Testis (tissue), 3 donors: ENCODE results near the gene CBX7. TPM values are rescaled to one million over a fixed set of nuclear protein-coding genes. Genes with fewer than 3 reads are reported as not detected.

ENCODE experiments used
- DNase-seq: peaks from one replicate; pipeline ENCODE4 v3.0.0-alpha.2; 2019
- H3K27ac ChIP-seq, 2 donors: fragments of 200-600 bp; sonication (generic); one replicate each; pipeline ENCODE4 v1.5.1; 2019
- H3K27me3 ChIP-seq: fragments of 200-600 bp; sonication (generic); one replicate; pipeline ENCODE4 v1.5.1; 2019
- H3K36me3 ChIP-seq: fragments of 200-600 bp; sonication (generic); one replicate; pipeline ENCODE4 v1.5.1; 2017; ENCODE audit warnings: low read depth; ENCODE audit errors: missing control alignments
- H3K4me1 ChIP-seq: fragments of 200-600 bp; sonication (generic); one replicate; pipeline ENCODE4 v1.5.1; 2019
- H3K4me3 ChIP-seq, 2 donors: fragments of 200-600 bp; sonication (generic); one replicate each; pipeline ENCODE4 v1.5.1; 2017 to 2019
- H3K9me3 ChIP-seq: fragments of 200-600 bp; sonication (generic); one replicate; pipeline ENCODE4 v1.5.1; 2017
- POLR2A ChIP-seq: fragments of 450-650 bp; IDR thresholded peaks from one replicate; pipeline ENCODE4 v1.6.1; 2017; ENCODE audit warnings: antibody characterized with exemption, mild to moderate bottlenecking, moderate library complexity
- WGBS, 2 donors: methylation state at CpG; one replicate each; pipeline ENCODE4 v1.1.5; 2018; 5-methylcytosine and 5-hydroxymethylcytosine counted together
- intact Hi-C: fragments of 100-400 bp; cut with DNase I; formaldehyde crosslinking; loops from one replicate; pipeline ENCODE4 v1.15.1; 2023; ENCODE audit warnings: low total_unique reads
- polyA plus RNA-seq: library from polyadenylated mRNA; stranded (reverse); fragments of 350-450 nt; fragmentation: Illumina TruSeq; extraction: RNeasy Lipid Tissue Mini Kit (QIAGEN cat#74804); gene quantifications from one replicate; pipeline ENCODE4 v1.2.3, GENCODE V29; 2014; ENCODE audit warnings: low read depth, low replicate concordance; ENCODE audit not compliant: insufficient read depth
- total RNA-seq, 2 donors: library from RNA; depleted of rRNA; stranded (reverse); fragments of >200 nt; gene quantifications; one replicate each; pipeline ENCODE4 v1.2.3, GENCODE V29; 2016
- TF ChIP-seq, protein P1 (sequence below), 3 experiments: fragments of 450-650 bp in 2 of 3; fragments of 200-600 bp in 1 of 3; sonication (generic) in 1 of 3; IDR thresholded peaks; one replicate each; pipeline ENCODE4 v1.5.1; 2016 to 2019; ENCODE audit warnings: antibody characterized with exemption in 3 of 3, mild to moderate bottlenecking in 2 of 3, moderate library complexity in 1 of 3

The CBX7 gene
- total and polyA plus RNA-seq, 3 donors from 2014 or later: 25.7 to 62.8 (median 51.3) TPM

DNA sequence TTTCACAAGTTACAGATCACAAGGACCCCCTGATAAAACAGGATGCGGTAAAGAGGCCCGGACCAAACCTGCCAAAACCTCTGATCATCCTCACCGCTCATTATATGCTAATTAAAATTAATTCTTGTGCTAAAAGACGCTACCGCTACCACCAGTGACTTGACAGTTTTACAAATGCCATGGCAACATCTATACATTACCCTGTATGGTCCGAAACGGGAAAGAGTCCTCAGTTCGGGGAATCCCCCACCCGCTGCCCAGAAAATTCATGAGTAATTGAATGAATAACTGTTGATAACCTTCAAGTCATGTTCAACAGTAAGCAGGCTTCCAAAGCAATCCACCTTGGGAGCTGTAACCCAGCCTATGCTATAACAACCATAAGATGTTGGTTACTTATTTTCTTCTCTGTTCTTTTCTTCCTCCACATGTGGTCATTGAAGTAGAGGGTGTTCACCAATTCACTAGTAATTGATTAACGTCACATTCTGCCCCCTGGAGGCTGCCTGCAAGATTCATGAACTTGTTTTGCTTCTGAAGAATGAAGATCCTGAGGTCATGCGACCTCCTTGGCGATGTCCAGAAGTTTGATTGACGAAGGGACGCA, 34.8 kb downstream of the CBX7 start:
- H3K27me3 ChIP-seq: no peaks in the 10 kb centered on the region
- H3K27ac ChIP-seq: no peak overlapping the region
- no peak overlapping the region for H3K4me3 ChIP-seq
- no peaks in the 10 kb centered on the region for H3K9me3 ChIP-seq
- peak; percentile 83 for DNase-seq
- TF ChIP-seq, protein P1, sequence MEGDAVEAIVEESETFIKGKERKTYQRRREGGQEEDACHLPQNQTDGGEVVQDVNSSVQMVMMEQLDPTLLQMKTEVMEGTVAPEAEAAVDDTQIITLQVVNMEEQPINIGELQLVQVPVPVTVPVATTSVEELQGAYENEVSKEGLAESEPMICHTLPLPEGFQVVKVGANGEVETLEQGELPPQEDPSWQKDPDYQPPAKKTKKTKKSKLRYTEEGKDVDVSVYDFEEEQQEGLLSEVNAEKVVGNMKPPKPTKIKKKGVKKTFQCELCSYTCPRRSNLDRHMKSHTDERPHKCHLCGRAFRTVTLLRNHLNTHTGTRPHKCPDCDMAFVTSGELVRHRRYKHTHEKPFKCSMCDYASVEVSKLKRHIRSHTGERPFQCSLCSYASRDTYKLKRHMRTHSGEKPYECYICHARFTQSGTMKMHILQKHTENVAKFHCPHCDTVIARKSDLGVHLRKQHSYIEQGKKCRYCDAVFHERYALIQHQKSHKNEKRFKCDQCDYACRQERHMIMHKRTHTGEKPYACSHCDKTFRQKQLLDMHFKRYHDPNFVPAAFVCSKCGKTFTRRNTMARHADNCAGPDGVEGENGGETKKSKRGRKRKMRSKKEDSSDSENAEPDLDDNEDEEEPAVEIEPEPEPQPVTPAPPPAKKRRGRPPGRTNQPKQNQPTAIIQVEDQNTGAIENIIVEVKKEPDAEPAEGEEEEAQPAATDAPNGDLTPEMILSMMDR (IDR thresholded peaks at IDR 0.05): peak; percentile 40 to 72 (median 45)
- no peak for TF ChIP-seq POLR2A
- H3K36me3 ChIP-seq: no peaks in the 10 kb centered on the region
- intact Hi-C loops: no loop called here
- WGBS, 2 donors: 73% methylated on average over 14 of the region's 14 CpGs
- no peaks in the 10 kb centered on the region for H3K4me1 ChIP-seq

DNA sequence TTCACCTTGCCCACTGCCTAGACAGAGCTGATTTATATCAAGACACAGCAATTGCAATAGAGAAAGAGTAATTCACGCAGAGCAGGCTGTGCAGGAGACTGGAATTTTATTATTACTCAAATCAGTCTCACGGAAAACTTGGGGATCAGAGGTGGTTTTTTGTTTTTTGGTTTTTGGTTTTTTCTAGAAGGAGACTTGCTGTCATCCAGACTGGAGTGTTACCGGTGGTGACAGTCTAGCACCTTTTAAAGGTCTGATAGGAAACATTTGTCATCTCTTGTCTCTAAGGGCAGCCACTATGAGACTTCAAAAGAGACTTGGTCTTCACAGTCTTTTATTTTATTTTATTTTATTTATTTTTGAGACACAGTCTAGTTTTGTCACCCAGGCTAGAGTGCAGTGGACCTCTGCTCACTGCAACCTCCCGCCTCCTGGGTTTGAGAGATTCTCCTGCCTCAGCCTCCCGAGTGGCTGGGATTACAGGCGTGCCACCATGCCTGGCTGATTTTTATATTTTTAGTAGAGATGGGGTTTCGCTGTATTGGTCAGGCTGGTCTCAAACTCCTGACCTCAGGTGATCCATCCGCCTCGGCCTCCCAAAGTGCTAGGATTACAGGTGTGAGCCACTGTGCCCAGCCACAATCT, 36.4 kb downstream of the CBX7 start:
- Histone ChIP-seq H3K27ac (no peak overlapping the region), H3K27me3 (no peaks in the 10 kb centered on the region), H3K36me3 (no peaks in the 10 kb centered on the region), H3K9me3 (no peaks in the 10 kb centered on the region), H3K4me3 (no peak overlapping the region), H3K4me1 (no peaks in the 10 kb centered on the region)
- intact Hi-C loops: no loop called here
- TF ChIP-seq, protein P1 (IDR thresholded peaks at IDR 0.05): no peak
- DNase-seq: no peak
- WGBS, 2 donors: 91 to 96% methylated on average over 9 of the region's 9 CpGs

DNA sequence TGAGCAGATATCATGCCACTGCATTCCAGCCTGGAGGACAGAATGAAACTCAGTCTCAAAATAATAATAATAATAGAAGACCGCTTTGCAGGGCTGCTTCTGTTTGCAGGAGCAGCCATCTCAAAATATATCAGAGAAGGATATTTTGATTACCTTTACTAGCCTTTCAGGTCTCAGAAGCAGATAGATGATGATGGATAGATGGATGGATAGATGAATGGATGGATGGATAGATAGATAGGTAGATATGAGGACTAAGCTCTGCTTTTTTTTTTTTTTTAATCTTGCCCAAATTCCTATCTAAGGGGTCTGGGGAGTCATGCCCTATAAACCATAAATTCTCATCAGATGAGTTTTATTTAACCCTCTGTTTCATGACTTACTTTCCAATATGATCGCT, 36.9 kb downstream of the CBX7 start:
- Histone ChIP-seq H3K4me1 (no peaks in the 10 kb centered on the region), H3K4me3 (no peak overlapping the region), H3K36me3 (no peaks in the 10 kb centered on the region), H3K9me3 (no peaks in the 10 kb centered on the region), H3K27me3 (no peaks in the 10 kb centered on the region), H3K27ac (no peak overlapping the region)
- 82 to 86% methylated on average over 2 of the region's 2 CpGs for WGBS, 2 donors
- no peak for DNase-seq
- intact Hi-C loops: no loop called here
- no peak for TF ChIP-seq POLR2A
- TF ChIP-seq, protein P1 (IDR thresholded peaks at IDR 0.05): no peak

DNA sequence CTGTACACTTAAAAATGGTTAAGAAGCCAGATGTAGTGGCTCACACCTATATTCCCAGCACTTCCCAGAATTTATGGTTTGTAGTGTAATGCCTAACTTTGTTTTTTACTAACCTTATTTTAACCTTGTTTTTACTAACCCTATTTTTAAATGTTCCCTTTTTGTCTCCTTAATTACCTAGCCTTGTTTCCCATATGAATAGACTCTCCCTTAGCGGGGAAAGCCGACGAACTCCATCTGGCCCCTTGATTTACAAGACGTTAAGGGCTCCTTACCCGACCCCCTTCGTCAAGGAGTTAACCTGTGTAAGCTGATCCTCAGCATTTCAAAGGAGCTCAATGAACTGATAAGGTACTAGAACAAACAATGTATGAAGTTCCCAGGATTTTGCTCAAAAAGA, 38.4 kb downstream of the CBX7 start:
- intact Hi-C loops: no loop called here
- TF ChIP-seq, protein P1 (IDR thresholded peaks at IDR 0.05): no peak
- TF ChIP-seq POLR2A: no peak
- no peaks in the 10 kb centered on the region for H3K27me3 ChIP-seq
- WGBS, 2 donors: 51 to 63% methylated on average over 6 of the region's 6 CpGs
- no peak for DNase-seq
- H3K4me1 ChIP-seq: no peaks in the 10 kb centered on the region
- H3K4me3 ChIP-seq: no peak overlapping the region
- H3K36me3 ChIP-seq: no peaks in the 10 kb centered on the region
- H3K27ac ChIP-seq: no peak overlapping the region
- H3K9me3 ChIP-seq: no peaks in the 10 kb centered on the region
